ENCODE data around the gene MKX. TPM values are rescaled to one million over a fixed set of nuclear protein-coding genes. Genes with fewer than 3 reads are reported as not detected.

MKX gene
- total RNA-seq, 1 donor from 2014 or later: 0.29 TPM

DNA sequence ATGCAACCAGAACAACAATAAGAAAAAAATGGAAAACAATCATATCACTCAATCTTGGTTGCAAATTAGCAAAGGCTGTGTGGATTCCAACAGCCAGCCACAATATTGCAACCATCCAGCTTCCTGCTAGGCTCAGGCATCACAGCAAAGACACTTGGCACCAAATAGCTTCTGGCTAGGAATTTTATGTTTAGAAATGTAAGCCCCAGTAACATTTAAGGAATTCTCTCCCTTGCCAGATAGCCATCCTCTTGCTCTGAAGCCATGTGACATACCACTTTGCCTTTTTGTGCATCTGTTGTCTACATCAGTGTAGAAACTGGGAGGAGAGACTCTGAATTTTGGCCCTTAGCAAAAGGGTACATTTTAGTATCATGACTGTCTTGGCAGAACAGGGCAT, 22.2 kb downstream of the MKX start:
- no peak overlapping the region for H3K27ac Mint-ChIP-seq
- H3K9me3 Mint-ChIP-seq: no peaks in the 10 kb centered on the region
- H3K36me3 Mint-ChIP-seq: no peaks in the 10 kb centered on the region
- H3K27me3 Mint-ChIP-seq: peaks cover 31% of the 10 kb centered on the region
- TF ChIP-seq, protein P1, sequence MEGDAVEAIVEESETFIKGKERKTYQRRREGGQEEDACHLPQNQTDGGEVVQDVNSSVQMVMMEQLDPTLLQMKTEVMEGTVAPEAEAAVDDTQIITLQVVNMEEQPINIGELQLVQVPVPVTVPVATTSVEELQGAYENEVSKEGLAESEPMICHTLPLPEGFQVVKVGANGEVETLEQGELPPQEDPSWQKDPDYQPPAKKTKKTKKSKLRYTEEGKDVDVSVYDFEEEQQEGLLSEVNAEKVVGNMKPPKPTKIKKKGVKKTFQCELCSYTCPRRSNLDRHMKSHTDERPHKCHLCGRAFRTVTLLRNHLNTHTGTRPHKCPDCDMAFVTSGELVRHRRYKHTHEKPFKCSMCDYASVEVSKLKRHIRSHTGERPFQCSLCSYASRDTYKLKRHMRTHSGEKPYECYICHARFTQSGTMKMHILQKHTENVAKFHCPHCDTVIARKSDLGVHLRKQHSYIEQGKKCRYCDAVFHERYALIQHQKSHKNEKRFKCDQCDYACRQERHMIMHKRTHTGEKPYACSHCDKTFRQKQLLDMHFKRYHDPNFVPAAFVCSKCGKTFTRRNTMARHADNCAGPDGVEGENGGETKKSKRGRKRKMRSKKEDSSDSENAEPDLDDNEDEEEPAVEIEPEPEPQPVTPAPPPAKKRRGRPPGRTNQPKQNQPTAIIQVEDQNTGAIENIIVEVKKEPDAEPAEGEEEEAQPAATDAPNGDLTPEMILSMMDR (conservative IDR thresholded peaks at IDR 0.05): no peak
- no peaks in the 10 kb centered on the region for H3K4me1 Mint-ChIP-seq (ENCODE audit: unreplicated experiment)
- no peak overlapping the region for H3K4me3 Mint-ChIP-seq
- no peak for DNase-seq (ENCODE audit: extremely low spot score, unreplicated experiment)

- DNase-seq (ENCODE audit: extremely low spot score, unreplicated experiment): no peak
- Mint-ChIP-seq H3K9me3 (no peaks in the 10 kb centered on the region), H3K36me3 (no peaks in the 10 kb centered on the region), H3K4me3 (no peak overlapping the region), H3K4me1 (ENCODE audit: unreplicated experiment) (no peaks in the 10 kb centered on the region), H3K27me3 (peaks cover 22% of the 10 kb centered on the region), H3K27ac (no peak overlapping the region)
- TF ChIP-seq, protein P1 (conservative IDR thresholded peaks at IDR 0.05): no peak
These were observed 25.1 kb downstream of the MKX start for GRCh38 chr10:27720529-27720928.

DNA sequence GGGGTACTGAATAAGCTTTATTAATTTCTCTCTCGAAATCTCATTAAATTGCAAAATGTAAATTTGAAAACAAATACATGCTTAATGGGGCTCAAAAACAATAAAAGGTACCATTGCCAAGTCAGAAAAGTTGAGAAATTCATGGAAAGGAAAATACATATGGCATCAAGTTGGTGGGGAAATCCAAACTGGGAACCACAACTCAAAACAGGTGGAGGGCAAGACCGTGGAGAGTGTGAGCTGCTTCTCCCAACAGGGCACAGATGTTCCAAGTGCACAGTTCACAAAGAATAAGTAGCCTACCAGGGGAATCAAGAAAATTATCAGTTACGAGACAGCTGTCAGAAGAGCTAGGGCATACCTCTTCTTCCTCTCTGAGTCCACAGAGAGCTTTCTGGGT, 26.6 kb downstream of the MKX start:
- no peak overlapping the region for H3K27ac Mint-ChIP-seq
- TF ChIP-seq, protein P1 (conservative IDR thresholded peaks at IDR 0.05): no peak
- H3K4me3 Mint-ChIP-seq: no peak overlapping the region
- no peak for DNase-seq (ENCODE audit: extremely low spot score, unreplicated experiment)
- peaks cover 17% of the 10 kb centered on the region for H3K27me3 Mint-ChIP-seq
- H3K4me1 Mint-ChIP-seq (ENCODE audit: unreplicated experiment): no peaks in the 10 kb centered on the region
- H3K36me3 Mint-ChIP-seq: no peaks in the 10 kb centered on the region
- no peaks in the 10 kb centered on the region for H3K9me3 Mint-ChIP-seq

GRCh38 chr10:27717861-27718260, 27.8 kb downstream of the MKX start:
- H3K36me3 Mint-ChIP-seq: no peaks in the 10 kb centered on the region
- DNase-seq (ENCODE audit: extremely low spot score, unreplicated experiment): no peak
- H3K27ac Mint-ChIP-seq: no peak overlapping the region
- TF ChIP-seq, protein P1 (conservative IDR thresholded peaks at IDR 0.05): no peak
- no peak overlapping the region for H3K4me3 Mint-ChIP-seq
- no peaks in the 10 kb centered on the region for H3K4me1 Mint-ChIP-seq (ENCODE audit: unreplicated experiment)
- H3K9me3 Mint-ChIP-seq: no peaks in the 10 kb centered on the region
- peaks cover 17% of the 10 kb centered on the region for H3K27me3 Mint-ChIP-seq

GRCh38 chr10:27717224-27717623, 28.4 kb downstream of the MKX start:
- no peaks in the 10 kb centered on the region for H3K4me1 Mint-ChIP-seq (ENCODE audit: unreplicated experiment)
- no peaks in the 10 kb centered on the region for H3K36me3 Mint-ChIP-seq
- TF ChIP-seq, protein P1 (conservative IDR thresholded peaks at IDR 0.05): no peak
- H3K4me3 Mint-ChIP-seq: no peak overlapping the region
- no peak overlapping the region for H3K27ac Mint-ChIP-seq
- H3K27me3 Mint-ChIP-seq: peaks cover 17% of the 10 kb centered on the region
- no peak for DNase-seq (ENCODE audit: extremely low spot score, unreplicated experiment)
- H3K9me3 Mint-ChIP-seq: no peaks in the 10 kb centered on the region

- H3K36me3 Mint-ChIP-seq: no peaks in the 10 kb centered on the region
- no peak overlapping the region for H3K4me3 Mint-ChIP-seq
- no peak for DNase-seq (ENCODE audit: extremely low spot score, unreplicated experiment)
- peaks cover 17% of the 10 kb centered on the region for H3K27me3 Mint-ChIP-seq
- TF ChIP-seq, protein P1 (conservative IDR thresholded peaks at IDR 0.05): no peak
- no peak overlapping the region for H3K27ac Mint-ChIP-seq
- no peaks in the 10 kb centered on the region for H3K4me1 Mint-ChIP-seq (ENCODE audit: unreplicated experiment)
- no peaks in the 10 kb centered on the region for H3K9me3 Mint-ChIP-seq
These were observed 29.1 kb downstream of the MKX start for GRCh38 chr10:27716521-27716920.

Data from type B pancreatic cell (in vitro differentiated cells).